HEK293 (cell line): ENCODE data around the gene COL1A1.

Experiments
- YY2 ChIP-seq: fragments of 450-650 bp; formaldehyde crosslinking; IDR thresholded peaks from 2 replicates; pipeline ENCODE4 v1.5.1; 2016; ENCODE audit warnings: missing biosample characterization, missing genetic modification characterization
- ZBTB7A ChIP-seq: fragments of 450-650 bp; formaldehyde crosslinking; IDR thresholded peaks from 2 replicates; pipeline ENCODE4 v1.5.1; 2016; ENCODE audit warnings: low read depth, missing biosample characterization, missing genetic modification characterization
- ZNF23 ChIP-seq: fragments of 450-650 bp; formaldehyde crosslinking; IDR thresholded peaks from 2 replicates; pipeline ENCODE4 v1.5.1; 2016; ENCODE audit warnings: missing biosample characterization, missing genetic modification characterization, borderline replicate concordance
- ZNF274 ChIP-seq, 2 experiments: fragments of 200-500 bp in 1 of 2; fragments of 450-650 bp in 1 of 2; sonication (Bioruptor generic) in 1 of 2; formaldehyde crosslinking in 1 of 2; IDR thresholded peaks; 2 replicates each; pipeline versions ENCODE4 v1.5.1 to v1.6.1; 2014 to 2016; ENCODE audit warnings: borderline replicate concordance in 1 of 2, inconsistent platforms in 1 of 2, low read length in 1 of 2, missing biosample characterization in 1 of 2, missing genetic modification characterization in 1 of 2
- TF ChIP-seq, protein P1 (sequence below): fragments of 450-650 bp; formaldehyde crosslinking; IDR thresholded peaks from 2 replicates; pipeline ENCODE4 v1.5.1; 2016; ENCODE audit warnings: missing biosample characterization, missing genetic modification characterization
- TF ChIP-seq, protein P2 (sequence below): fragments of 450-650 bp; formaldehyde crosslinking; IDR thresholded peaks from 2 replicates; pipeline ENCODE4 v1.5.1; 2016; ENCODE audit warnings: missing biosample characterization, missing genetic modification characterization

DNA sequence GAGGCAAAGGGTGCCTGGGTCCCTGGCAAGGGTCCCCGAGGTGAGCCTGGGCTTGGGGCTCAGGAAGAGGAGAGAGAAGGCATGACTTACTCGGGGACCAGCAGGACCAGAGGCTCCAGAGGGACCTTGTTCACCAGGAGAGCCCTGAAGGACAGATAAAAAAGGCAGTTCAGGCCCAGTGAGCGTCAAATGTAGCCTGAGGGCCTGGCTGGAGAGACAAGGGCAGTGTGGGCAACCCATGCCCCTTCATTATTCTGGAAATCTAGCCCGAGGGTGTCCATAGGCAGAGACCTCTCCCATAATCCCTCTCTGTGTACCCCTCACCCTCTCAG, 14.1 kb downstream of the COL1A1 start:
- TF ChIP-seq ZNF274 (IDR thresholded peaks at IDR 0.05; ENCODE audit: low read length), result no peak
- TF ChIP-seq ZNF274 (tag by site-specific recombination; IDR thresholded peaks at IDR 0.05; ENCODE audit: borderline replicate concordance), result no peak
- TF ChIP-seq, protein P1, sequence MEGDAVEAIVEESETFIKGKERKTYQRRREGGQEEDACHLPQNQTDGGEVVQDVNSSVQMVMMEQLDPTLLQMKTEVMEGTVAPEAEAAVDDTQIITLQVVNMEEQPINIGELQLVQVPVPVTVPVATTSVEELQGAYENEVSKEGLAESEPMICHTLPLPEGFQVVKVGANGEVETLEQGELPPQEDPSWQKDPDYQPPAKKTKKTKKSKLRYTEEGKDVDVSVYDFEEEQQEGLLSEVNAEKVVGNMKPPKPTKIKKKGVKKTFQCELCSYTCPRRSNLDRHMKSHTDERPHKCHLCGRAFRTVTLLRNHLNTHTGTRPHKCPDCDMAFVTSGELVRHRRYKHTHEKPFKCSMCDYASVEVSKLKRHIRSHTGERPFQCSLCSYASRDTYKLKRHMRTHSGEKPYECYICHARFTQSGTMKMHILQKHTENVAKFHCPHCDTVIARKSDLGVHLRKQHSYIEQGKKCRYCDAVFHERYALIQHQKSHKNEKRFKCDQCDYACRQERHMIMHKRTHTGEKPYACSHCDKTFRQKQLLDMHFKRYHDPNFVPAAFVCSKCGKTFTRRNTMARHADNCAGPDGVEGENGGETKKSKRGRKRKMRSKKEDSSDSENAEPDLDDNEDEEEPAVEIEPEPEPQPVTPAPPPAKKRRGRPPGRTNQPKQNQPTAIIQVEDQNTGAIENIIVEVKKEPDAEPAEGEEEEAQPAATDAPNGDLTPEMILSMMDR, result no peak
- no peak for TF ChIP-seq ZBTB7A (tag by site-specific recombination)
- no peak for TF ChIP-seq YY2
- no peak for TF ChIP-seq ZNF23 (tag by site-specific recombination)
- TF ChIP-seq, protein P2, sequence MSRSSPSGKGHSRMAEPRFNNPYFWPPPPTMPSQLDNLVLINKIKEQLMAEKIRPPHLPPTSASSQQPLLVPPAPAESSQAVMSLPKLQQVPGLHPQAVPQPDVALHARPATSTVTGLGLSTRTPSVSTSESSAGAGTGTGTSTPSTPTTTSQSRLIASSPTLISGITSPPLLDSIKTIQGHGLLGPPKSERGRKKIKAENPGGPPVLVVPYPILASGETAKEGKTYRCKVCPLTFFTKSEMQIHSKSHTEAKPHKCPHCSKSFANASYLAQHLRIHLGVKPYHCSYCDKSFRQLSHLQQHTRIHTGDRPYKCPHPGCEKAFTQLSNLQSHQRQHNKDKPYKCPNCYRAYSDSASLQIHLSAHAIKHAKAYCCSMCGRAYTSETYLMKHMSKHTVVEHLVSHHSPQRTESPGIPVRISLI (tag by site-specific recombination), result no peak
